GM20431 (cell line): ENCODE data around the gene SLC35F4.
"Not testable (repeated sequence)": the region's sequence is repeated elsewhere in the genome, so short reads cannot be mapped to it uniquely, and the experiment has no call there.

ENCODE experiments used
- in situ Hi-C: fragments of 300-500 bp; cut with MseI, MboI; formaldehyde crosslinking; loops from one replicate; pipeline ENCODE4 v1.15.0; 2020; ENCODE audit warnings: low sequenced_read_pairs; ENCODE audit not compliant: unreplicated experiment

The SLC35F4 gene

DNA sequence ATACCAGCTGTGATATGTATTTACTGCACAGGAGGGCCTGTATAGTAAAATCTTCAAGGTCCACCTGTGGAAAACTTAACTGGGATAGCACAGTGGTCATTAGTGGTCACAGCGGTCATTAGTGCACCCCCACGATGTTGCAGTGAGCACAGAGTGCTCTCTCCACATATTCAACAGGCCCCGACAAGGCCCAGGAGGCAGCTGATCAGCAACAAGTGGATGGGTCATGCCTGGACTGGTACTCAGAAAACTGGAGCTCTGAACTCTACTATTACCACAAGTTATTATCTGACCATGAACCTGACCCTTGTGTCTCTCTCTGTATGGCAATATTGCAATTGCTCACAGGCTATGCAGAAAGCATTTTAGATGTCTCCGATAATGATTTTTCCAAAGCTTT is 129.5 kb downstream of the SLC35F4 start:
- in situ Hi-C loops, result no loop called here

DNA sequence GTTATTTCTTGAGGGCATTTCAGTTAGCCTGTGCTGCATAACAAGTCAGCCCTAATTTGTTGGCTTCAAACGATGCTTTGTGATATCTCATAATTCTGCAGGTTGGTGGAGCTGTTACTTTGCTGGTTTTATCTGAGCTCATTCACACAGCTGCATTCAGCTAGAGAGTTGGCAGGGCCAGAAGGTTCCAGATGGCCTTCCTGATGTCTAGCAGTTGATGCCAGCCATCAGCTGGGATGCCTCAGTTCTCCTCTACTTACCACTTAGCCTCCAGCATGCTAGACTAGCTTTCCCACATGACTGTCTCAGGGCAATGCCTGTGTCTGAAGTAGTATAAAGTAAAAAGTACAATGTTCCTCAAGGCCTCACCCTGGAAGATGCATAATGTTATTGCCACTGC is 130.6 kb downstream of the SLC35F4 start:
- in situ Hi-C loops, result no loop called here

DNA sequence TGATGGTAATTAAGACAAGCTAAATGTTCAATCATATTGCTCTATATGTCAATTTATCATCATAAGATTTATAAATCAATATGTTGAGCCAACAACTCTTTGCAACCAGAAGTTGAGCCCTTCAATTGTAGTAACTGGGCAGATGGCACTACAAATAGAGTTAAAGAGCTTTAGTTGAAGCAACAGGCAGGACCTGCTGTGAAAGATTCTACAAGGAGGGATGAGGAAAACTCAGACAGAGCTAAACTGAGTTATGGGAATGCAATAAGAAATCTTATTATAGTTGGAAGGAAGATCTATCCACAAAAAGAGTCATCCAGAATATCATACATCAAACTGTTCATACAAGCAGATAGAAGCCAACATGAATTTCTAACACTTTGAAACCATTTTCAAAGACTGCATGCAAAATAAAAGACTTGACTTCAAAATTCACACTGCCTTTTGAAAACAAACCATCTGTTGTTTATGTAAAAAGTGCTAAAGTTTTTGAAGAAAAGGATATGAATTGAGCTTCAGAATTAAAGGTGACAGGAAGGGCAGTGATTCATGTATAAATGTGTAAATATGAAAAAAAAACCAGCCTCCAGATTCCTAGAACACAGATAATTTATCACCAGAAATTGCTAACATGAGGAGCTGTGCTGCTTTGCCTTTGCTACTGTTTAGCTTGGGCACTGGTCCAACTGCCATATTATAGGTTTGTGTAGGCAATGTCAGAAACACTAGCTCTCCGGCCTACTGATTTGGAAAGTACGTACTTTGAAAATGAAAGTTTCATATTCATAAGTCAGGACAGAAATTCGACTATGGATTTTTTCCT is 133.2 kb downstream of the SLC35F4 start:
- in situ Hi-C loops, result no loop called here

DNA sequence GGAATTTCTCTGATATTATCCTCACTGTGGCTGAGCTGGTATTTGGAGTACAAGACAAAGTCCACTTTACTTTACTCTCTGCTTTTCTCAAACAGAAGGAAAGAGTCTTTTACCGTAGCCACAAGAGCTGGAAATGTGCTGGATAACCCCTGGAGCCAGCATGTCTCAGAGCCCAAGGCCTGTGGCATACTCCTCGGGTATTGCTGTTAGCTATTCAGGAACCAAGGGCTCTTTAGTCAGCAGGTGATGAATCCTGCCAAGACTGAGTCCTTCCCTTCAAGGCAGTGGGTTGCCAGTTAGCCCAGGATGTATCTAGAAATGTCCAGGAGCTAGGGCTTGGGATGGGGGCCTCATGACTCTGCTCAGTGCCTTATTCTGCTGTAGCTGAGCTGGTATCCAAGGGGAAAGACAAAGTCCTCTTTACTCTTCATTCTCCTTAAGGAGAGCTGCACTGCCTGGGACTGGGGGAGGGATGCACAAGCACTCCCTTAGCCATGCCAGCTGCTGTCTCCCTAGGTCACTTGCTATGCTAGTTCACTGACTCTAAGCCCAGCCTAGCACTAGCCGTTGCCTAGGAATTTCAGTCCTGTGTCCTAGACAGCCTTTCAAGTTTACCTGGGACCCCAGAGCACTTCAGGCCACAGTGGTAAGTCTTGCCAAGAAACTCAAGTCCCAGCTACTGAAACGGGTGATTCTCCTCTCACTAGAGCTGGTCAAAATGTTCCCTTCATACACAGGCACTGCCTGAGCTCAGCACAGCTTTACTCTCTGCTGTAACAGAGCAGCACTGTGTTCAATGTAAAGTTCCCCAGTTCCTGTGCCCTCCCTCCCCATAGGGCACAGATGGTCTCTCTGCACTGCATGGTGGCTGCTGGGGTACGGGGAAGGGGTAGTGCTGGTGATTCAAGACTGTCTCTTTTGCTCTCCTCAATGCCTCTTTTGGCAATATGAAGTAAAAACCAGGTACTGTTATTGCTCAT is 136.4 kb downstream of the SLC35F4 start:
- in situ Hi-C loops, result no loop called here

DNA sequence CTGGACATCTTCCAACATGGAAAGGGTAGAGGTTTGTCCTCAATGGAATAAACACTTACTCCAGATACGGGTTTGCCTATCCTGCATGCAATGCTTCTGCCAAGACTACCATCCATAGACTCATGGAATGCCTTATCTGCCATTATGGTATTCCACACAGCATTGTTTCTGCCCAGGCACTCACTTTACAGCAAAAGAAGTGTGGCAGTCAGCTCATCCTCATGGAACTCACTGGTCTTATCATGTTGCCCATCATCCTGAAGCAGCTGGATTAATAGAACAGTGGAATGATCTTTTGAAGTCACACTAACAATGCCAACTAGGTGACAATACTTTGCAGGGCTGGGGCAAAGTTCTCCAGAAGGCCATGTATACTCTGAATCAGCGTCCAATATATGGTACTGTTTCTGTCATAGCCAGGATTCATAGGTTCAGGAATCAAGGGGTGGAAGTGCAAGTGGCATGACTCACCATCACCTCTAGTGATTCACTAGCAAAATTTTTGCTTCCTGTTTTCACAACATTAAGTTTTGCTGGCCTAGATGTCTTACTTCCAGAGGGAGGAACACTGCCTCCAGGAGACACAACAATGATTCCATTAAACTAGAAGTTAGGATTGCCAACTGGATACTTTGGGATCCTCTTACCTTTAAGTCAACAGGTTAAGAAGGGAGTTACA is 140.4 kb downstream of the SLC35F4 start:
- in situ Hi-C loops, result no loop called here

DNA sequence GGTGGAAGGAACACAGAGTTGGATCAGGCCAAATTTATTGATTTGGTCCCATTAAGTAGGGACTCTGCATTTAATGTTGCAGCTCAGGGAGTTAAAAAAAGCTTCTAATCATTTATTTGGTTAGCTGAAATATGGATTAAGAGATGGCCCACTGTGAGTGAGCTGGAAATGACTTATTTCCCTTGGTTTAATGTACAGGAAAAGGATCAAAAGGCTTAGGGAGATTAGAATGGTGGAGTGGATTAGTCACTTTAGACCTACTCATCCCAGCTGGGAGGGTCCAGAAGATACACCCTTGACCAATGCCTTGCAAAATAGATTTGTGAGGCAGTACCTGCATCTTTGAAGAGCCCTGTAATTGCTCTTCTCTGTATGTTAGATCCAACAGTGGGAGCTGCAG is 143.8 kb downstream of the SLC35F4 start:
- in situ Hi-C loops, result not testable (repeated sequence)

DNA sequence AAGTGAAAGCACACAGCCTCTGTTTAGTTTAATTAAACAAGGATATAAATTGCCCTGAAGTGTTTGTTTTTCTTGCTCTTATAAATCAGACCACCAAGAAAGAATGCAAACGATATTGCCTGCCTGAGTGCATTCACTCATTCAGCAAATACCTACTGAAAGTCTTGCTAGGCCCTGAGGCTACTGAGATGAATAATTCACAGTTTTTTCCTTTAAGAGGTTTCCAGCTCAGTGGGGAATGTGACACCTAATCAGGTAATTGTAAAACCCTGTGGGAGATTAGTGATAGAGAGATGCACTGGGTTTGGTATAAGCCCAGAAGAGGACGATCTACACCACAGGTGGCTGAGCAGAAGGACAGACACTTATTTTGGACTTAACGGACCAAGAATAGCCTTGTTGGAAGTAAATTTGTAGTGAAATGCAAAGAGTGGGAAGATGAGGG is 151.4 kb downstream of the SLC35F4 start:
- in situ Hi-C loops, result no loop called here

DNA sequence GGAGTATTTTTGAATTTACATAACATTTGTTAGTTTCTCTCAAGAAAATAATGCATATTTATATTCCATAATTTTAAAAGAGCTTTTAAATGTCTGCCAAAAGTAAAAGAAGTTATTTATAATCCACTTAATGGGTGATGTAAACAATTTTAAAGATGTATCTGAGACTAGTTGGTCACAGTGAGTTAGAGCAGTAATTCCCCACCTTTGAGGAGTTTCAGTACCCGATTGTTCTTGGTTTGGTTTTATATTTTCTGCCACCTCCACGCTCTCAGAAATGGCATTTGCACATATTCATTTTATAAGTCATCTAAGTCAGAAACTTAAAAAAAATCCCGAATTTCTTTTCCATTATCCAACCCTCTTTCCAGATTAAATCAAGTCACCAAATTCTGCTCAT is 153.2 kb downstream of the SLC35F4 start:
- in situ Hi-C loops, result no loop called here

DNA sequence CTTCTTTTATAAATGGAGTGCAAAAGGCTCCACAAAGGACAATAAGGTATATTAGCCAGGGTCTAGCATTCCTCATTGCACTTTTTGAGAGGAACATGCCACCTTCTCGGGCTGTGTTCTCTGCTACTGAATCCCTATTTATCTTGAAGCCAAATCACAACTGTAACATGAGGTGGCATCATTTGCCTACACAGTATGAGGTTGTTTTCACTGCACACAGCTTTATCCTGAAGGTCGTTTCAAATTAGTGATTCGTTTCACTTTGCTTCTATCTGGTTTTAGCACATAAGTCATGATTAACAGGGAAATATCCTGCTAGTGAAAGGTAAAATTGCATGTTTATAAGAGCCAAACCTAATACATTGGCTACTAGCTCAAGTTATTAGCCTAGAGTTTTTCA is 153.8 kb downstream of the SLC35F4 start:
- in situ Hi-C loops, result no loop called here

DNA sequence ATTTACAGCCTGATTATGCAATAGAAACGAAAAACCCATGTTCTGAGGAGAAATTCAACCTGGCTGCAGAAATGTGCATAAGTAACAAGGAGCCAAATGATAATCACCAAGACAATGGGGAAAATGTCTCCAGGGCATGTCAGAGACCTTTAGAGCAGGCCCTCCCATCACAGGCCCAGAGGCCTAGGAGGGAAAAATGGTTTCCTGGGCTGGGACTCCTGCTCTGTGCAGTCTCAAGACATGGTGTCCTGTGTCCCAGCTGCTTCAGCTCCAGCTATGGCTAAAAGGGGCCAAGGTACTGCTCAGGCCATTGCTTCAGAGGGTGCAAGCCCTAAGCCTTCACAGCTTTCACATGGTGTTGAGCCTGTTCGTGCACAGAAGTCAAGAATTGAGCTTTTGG is 156.0 kb downstream of the SLC35F4 start:
- in situ Hi-C loops, result no loop called here

DNA sequence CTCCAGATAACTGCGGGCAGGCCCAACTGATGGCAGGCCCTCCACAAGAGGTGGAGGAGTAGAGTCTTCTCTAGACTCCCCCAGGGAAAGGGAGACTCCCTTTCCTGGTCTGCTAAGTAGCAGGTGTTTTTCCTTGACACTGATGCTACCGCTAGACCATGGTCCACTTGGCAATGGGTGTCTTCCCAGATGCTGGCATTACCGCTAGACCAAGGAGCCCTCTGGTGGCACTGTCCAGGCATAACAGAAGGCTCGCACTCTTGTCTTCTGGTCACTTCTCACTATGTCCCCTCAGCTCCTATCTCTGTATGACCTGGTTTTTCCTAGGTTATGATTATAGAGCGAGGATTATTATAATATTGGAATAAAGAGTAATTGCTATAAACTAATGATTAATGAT is 156.8 kb downstream of the SLC35F4 start:
- in situ Hi-C loops, result not testable (repeated sequence)

DNA sequence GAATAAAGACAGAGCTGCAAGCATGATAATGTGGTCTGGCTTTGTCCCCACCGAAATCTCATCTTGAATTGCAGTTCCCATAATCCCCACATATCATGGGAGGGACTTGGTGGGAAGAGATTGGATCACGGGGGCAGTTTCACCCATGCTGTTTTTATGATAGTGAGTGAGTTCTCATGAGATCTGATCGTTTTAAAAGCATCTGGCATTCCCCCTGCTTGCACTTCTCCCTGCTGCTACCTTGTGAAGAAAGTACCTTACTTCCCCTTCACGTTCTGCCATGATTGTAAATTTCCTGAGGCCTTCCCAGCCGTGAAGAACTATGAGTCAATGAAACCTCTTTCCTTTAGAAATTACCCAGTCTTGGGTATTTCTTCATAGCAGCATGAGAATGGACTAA is 158.7 kb downstream of the SLC35F4 start:
- in situ Hi-C loops, result no loop called here

DNA sequence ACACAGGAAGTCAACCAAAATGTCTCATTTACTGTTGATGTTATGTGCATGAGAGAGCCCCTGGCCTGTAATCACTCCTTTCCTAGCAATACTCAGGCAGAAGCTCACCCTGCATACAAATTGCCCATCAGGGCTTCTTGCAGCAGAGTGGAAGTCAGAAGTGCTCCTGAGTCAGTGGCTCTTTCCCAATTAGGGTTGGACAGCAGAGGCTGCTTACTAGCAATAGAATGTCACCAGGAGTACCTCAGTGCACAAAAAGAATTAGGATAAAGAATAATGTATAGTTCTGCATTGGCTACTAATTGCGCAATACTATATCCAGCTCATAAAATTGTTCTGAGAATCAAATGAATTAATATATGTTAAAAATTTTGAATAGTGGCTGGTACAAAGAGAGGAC is 161.1 kb downstream of the SLC35F4 start:
- in situ Hi-C loops, result no loop called here

DNA sequence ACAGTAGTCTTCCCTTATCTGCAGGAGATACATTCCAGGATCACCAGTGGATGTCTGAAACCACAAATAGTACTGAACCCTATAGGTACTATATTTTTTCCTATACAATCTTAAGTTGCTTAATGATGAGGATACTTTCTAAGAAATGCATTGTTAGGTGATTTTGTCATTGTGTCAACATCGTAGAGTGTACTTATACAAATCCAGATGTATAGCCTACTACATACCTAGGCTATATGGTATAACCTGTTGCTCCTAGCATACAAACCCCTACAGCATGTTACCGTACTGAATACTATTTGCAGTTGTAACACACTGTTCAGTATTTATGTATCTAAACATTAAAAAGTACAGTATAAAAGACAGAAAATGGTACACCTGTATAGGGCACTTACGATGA is 165.9 kb downstream of the SLC35F4 start:
- in situ Hi-C loops, result no loop called here

DNA sequence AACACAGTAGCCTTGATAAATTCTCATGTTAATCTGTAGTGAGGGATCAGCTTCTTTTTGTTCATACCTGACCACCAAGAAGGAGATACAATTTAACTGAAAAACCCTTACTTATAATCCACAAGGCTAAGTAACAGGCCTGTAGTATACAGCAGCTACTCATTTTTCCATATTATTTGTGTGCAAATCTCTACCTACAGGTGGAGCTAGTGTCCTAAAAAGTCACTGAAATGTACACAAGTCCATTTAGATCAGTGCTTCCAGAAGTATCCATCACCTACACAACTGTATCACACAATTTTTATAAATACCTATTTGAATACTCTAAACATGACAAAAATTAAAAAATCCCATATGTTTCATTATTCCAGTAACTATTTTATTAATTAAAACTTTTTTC is 173.2 kb downstream of the SLC35F4 start:
- in situ Hi-C loops, result no loop called here

DNA sequence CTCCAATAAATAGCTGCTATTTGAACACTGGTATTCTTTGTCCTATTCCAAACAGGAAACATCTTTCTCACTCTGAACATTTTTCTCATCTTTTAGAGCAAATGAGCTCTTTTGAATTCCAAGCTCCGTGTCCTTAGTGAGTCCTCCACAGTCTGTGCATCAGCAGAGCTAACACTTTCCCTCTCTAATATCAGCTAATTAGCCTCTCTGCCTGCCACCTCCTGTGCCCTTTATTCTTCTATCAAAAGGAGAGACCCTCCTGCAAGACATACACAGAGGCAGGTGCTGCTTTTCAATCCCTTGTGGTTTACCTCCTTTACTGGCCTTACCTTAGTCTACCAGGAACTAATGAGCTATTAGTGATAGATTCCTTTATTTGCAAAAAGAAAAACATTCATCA is 178.5 kb downstream of the SLC35F4 start:
- in situ Hi-C loops, result no loop called here

DNA sequence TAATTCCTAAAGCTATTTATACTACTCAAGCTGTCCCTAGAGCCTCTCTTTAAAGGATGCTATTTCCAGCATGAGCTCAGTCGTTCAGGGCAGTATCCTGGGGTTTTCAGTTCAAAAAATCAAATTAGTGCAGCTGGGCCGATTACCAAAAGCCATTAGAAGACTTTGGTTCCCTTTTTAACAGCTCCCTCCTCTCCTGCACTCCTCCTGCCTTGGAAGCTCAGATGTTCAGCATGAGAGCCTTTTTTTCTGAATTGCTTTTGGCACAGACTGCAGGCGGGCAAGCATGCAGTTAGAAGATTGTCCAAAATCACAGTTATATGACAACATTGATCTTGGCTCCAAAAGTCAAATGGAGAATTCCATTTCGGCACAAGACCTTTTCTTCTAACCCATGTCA is 179.6 kb downstream of the SLC35F4 start:
- in situ Hi-C loops, result no loop called here

DNA sequence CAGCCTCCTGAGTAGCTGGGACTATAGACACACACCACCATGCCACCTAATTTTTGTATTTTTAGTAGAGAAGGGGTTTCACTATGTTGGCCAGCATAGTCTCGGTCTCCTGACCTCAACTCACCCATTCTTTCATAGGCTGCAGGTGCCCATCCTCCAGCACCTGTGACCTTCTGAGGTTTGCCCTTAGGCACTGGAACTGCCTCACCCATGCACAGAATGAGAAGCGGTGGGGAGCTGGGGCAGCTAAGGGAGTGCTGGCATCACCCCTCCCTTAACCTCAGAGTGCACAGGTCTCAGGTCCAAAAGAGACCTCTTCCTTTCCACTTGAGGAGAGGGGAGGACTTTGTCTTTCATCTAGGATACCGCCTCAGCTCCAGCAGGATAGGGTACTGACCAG is 194.9 kb downstream of the SLC35F4 start:
- in situ Hi-C loops, result no loop called here

DNA sequence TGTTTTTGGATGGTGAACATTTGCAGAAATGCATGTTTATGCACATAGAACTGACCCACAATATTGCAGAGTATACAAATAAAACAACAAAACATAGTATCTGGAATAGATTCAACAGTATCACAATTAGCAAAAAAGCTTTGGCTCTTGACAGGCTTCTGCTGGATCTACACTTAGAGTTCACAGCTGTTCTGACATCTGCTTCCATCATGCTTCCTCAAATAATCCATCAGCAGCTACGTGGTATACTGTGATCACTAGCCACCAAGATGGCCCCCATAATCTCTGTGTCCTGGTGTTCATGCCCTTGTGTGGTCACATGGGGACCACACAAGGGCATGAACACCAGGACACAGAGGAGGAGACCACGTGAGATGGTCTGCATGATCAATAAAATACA is 205.7 kb downstream of the SLC35F4 start:
- in situ Hi-C loops, result no loop called here

DNA sequence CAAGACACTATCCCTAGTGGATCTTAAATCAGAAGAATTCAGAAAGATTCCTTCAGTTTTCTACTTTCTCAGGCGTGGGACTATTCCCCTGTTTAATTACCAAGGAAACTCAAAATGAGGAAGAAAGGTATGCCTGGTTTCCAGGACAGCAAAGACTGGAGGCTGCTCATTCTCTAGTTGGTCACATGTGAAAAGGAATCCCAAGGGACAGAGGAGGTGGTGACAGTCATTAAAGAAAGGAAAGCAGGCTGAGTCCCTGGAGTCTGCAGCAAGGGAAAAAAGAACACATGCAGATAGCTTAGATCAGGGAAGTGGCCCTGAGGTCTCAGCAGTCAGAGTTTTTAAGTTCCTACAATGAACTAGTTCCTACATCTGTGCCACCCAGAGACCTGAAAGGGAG is 206.8 kb downstream of the SLC35F4 start:
- in situ Hi-C loops, result no loop called here

DNA sequence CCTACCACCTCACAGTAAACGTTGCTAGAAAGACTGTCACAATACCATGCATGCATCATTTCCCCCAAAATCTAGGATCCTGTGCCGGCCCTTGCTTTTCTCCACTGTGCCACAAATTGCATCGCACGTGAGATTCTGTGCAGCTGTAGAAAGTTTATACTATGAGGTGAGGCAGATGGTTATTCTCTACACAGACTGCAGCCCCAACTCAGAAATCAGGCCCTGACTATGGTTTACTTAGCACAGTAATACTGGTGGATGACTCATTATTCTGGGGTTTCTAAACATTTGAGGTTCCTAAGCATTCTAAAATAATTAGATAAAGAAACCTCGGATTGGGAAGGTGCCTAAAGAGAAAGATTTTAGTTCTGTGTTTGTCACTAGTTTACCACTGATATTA is 208.4 kb downstream of the SLC35F4 start:
- in situ Hi-C loops, result no loop called here
